Fibroblast of villous mesenchyme (primary cell): ENCODE results near the gene PPP2R2C. TPM values are rescaled to one million over a fixed set of nuclear protein-coding genes. Genes with fewer than 3 reads are reported as not detected.

Experiments
- DNase-seq: peaks from one replicate; pipeline ENCODE4 v3.0.0-alpha.2; 2010; ENCODE audit warnings: low read depth
- H3K4me3 ChIP-seq: 2 replicates; pipeline ENCODE4 v1.5.1; 2011; ENCODE audit warnings: low read depth, mild to moderate bottlenecking, low read length
- CTCF ChIP-seq: IDR thresholded peaks from 2 replicates; pipeline ENCODE4 v1.5.1; 2012; ENCODE audit warnings: low read depth, mild to moderate bottlenecking, low read length; ENCODE audit not compliant: insufficient read depth
- total RNA-seq: library from RNA; depleted of rRNA; stranded (reverse); fragments of >200 nt; gene quantifications from 2 replicates; pipeline ENCODE4 v1.2.3, GENCODE V29; 2012

Gene PPP2R2C
- total RNA-seq, 1 donor, result not detected

DNA sequence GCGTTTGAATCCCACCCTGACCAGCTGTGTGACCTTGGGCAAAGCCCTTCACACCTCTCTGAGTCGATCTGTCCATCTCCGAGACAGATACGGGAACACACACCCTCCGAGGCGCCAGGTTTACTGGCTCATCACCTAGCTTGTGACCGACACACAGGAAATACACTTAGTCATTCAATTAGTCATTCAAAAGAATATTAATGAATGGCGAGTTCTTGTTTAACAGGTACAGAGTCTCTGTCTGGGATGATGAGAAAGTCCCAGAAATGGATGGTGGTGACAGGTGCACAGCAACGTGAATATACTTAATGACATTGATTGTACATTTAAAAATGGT lies 80.6 kb downstream of the PPP2R2C start:
- no peak overlapping the region for H3K4me3 ChIP-seq
- no peak for TF ChIP-seq CTCF
- no peak for DNase-seq

- no peak for DNase-seq
- H3K4me3 ChIP-seq, result no peak overlapping the region
- TF ChIP-seq CTCF, result no peak
Observed at GRCh38 chr4:6391186-6391851, 81.1 kb downstream of the PPP2R2C start.

- H3K4me3 ChIP-seq, result no peak overlapping the region
- no peak for DNase-seq
- no peak for TF ChIP-seq CTCF
Observed at GRCh38 chr4:6390356-6390755, 82.1 kb downstream of the PPP2R2C start.

GRCh38 chr4:6389142-6389825 lies 83.1 kb downstream of the PPP2R2C start:
- DNase-seq, result no peak
- H3K4me3 ChIP-seq, result no peak overlapping the region
- TF ChIP-seq CTCF, result no peak

DNA sequence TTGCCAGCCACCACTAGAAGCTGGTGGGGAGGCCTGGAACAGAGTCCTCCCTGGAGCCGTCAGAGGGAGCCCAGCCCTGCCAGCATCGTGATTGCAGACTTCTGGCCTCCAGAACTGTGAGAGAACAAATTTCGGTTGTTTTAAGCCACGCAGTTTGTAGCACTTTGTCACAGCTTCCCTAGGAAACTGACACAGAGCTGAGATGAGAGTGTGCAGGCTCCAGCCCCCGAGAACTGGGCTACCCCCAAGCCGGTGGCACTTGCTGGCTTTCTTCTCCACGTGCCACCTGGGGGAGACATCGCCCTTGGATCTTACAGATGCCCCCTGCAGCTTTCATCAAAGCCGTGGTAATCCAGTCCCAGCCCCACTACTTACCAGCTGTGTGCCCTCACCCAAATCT lies 83.7 kb downstream of the PPP2R2C start:
- TF ChIP-seq CTCF, result no peak
- no peak for DNase-seq
- H3K4me3 ChIP-seq, result no peak overlapping the region

GRCh38 chr4:6387946-6388345 lies 84.5 kb downstream of the PPP2R2C start:
- no peak overlapping the region for H3K4me3 ChIP-seq
- TF ChIP-seq CTCF, result no peak
- no peak for DNase-seq
